Islet of Langerhans (tissue), 1 donor: Measurements from ENCODE around the gene TTC13.

ENCODE experiments used
- FAIRE-seq: peaks from one replicate; lab custom pipeline; 2011; peaks lifted over from hg19 to GRCh38; lab: Jason Lieb, UNC

The TTC13 gene

DNA sequence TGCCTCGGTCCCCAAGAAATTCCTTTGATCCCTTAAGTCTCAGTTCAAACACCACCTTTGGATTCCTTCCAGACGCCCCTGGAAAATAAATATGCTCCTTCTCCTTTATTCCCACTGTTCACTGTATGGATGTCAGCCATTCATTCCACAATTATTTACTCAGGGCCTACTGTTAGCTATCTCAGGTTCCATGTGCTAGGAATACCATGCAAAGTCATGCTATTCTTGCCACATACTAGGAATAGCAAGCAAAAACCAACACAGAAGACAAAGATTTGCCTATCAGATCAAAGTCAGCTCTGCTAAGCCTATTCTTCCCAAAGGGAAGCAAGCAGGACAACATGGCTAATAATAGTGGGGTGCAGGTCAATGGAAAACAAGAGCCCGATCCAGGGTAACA lies 29.8 kb downstream of the TTC13 start:
- no peak for FAIRE-seq

GRCh38 chr1:230948301-230948700 lies 30.4 kb downstream of the TTC13 start:
- no peak for FAIRE-seq

- FAIRE-seq: peak; percentile 89
Observed at GRCh38 chr1:230943048-230943593, 35.5 kb downstream of the TTC13 start.

DNA sequence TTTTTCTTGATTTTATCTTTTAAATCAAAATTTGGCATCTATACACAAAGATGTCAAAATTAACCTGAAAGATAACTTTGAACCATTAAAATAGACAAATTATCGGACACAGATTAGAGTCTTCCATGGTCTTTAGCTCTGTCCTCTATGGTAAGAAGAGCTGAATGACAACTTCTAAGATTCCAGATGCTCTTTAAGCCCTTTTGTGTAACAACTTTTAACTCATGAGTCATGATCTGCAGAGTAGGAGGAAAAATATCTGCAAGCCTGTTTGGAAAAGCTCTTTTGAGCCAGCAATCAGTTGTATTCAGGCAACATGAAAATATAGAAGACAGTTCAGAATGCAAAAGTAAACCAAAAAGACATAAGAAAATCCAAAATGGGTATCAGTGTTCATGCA lies 37.8 kb downstream of the TTC13 start:
- no peak for FAIRE-seq

- FAIRE-seq: peak; percentile 82
Observed at GRCh38 chr1:230939806-230940489, 38.7 kb downstream of the TTC13 start.

GRCh38 chr1:230938924-230939368 lies 39.7 kb downstream of the TTC13 start:
- no peak for FAIRE-seq

DNA sequence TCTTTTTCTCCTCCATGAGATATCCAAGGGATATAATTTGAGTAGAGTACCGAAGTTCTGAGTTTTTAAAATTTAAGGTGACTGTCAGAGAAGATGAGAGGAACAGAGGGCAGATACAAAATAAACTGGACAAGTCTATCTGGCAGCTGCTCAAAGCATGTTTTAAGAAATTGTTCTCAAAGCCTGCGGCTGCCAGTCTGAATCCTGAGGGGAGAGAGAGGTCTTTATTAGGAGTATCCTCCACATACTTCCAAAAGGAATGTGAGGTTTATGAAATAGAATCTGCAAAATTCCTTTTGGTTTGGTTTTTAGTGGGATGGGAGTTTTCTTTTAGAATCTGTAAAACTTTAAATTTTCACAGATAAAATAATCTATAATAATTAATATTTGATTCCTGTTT lies 41.3 kb downstream of the TTC13 start:
- FAIRE-seq: no peak

- no peak for FAIRE-seq
Observed at GRCh38 chr1:230936475-230936874, 42.2 kb downstream of the TTC13 start.

DNA sequence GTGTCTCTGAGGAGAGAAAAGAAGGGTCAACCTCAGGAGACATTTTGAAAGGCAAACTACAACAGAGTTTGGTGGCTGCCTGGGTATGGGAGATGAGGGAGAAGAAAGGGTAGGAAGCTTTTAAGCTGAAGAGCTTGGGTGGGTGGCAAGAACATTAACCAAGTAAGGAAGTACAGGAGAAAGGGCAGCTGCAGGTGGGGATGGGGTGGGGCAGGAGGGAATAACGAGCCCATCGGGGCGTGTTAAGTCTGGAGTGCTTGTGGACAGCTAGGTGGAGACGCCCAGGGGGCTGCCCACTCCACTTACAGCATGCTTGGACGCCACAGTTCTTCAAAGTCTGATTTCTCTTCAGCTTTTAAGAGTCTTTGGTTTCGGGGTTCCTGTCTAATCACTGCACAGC lies 42.8 kb downstream of the TTC13 start:
- no peak for FAIRE-seq

- no peak for FAIRE-seq
Observed at GRCh38 chr1:230930986-230931385, 47.7 kb downstream of the TTC13 start.

DNA sequence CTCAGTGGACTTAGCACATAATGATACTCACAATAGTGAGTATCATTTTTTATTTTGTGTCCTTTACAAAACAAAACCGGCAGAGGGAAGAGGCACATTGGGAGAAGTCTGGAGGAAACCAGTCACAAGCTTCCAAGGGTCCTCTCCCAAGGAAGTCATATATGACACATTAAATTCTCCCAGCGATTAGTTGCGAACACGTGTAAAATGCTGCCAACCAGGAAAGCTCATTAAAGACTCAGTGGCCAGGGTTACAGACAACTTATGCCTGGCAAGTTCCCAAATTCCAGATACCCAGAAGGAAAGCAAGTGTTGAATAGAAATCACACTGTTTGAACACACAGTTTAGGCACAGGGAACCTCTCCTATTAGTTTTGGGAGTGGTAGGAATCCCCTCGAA lies 52.5 kb downstream of the TTC13 start:
- FAIRE-seq: no peak

GRCh38 chr1:230925608-230926007 lies 53.1 kb downstream of the TTC13 start:
- FAIRE-seq: no peak

DNA sequence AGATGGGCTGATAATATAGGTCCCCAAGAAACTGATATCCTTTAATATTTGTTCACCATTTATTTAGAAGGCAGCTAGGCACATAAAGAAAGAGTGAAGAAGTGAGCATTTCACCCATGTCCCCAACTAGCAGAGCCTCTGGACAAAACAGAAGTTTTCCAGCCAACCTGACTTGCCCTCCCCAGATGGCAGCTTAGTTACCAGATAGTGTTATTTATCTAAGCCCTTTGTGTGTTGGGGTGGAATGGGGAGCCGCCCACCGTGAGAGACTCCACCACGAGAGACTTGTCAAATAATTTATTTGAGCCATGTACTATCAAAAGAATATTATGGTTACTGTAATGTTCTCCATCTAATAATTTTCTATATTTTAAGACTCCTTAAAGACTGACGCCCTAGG lies 55.5 kb downstream of the TTC13 start:
- FAIRE-seq: no peak

GRCh38 chr1:230922620-230923019 lies 56.0 kb downstream of the TTC13 start:
- no peak for FAIRE-seq

GRCh38 chr1:230919207-230919606 lies 59.5 kb downstream of the TTC13 start:
- FAIRE-seq: no peak

DNA sequence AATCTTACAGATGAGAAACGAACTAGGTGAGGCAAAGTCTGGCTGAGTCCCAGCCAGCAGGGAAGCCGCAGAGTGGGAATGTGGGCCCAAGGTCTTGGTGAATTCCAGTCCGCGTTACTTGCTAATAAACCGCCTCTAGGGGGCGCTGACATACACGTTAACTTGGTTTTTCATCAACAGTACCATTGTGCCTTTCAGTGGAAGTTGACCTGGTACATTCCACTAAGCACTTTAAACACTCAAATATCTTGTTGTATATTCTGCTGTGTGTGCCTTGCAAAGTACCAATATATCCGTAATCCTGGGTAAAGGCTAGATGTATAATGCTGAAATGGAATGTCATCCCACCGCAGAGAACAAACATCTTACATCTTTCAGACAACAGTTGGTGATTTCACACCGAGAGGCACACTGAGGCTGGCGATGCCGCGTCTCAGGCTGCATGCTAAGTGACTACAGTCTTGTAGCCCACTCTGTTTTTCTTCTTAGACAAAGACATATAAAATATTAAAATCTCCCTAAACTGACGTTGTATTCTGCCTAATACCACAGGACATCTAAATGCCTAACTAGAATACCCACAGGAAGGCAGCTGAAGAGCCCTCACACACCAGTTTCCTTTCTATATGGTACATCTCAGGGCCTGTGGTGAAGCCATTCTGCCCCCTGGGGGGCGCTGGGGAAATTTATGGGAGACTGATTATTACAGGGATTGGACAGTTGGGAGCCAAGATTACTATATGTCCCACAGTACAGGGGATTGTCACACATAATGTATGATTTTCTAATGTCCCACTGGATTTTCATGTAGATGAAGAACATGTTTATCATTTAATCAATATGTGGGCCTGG lies 61.2 kb downstream of the TTC13 start:
- FAIRE-seq: peak; percentile 72

GRCh38 chr1:230916587-230917283 lies 61.9 kb downstream of the TTC13 start:
- FAIRE-seq: no peak

GRCh38 chr1:230915078-230915477 lies 63.6 kb downstream of the TTC13 start:
- FAIRE-seq: no peak

- no peak for FAIRE-seq
Observed at GRCh38 chr1:230913496-230913895, 65.2 kb downstream of the TTC13 start.

DNA sequence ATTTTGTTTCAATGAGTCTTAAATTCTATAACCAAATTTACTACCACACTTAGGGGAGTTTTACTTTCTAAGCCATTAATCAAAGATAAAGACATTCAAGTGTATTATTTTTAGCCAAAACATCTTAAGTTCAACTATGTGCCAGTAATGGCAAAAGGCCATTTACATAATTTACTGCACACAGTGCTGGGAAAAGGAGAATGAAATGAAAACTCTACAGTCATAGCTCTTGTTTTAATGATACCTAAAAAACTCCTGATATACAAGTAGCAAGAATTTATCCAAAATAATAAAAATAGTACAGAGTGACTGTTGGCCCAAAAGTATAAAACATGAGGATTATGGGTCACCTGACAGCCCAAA lies 67.9 kb downstream of the TTC13 start:
- FAIRE-seq: no peak

- FAIRE-seq: no peak
Observed at GRCh38 chr1:230909974-230910754, 68.5 kb downstream of the TTC13 start.
